GM19351 (cell line): ENCODE results near the gene TUBB2A.
"Not testable (repeated sequence)": the region's sequence is repeated elsewhere in the genome, so short reads cannot be mapped to it uniquely, and the experiment has no call there.

Experiments used
- ATAC-seq: cut with Tn5 transposase; IDR thresholded peaks from one replicate; pipeline ENCODE4 v1.9.1; 2021; ENCODE audit warnings: mild to moderate bottlenecking, moderate library complexity; ENCODE audit not compliant: unreplicated experiment

TUBB2A gene

GRCh38 chr6:3156184-3157130 lies 887 bp downstream of the TUBB2A start:
- not testable (repeated sequence) for ATAC-seq

DNA sequence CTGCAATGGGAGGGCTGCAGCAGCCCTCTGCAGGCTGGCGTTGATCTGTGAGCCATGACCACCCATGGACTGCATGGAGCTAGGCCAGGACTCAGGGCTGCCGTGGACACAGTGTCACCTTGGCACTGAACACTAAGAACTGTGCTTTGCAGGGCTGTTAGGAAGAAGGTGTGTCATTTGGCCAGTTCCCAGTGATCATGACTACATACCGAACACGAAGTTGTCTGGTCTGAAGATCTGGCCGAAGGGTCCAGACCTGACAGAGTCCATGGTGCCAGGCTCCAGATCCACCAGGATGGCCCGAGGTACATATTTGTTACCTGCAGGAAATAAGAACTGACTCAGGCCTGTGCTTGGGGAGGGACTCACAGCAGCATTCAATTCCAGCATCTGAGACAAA lies 1.9 kb downstream of the TUBB2A start:
- ATAC-seq: not testable (repeated sequence)

DNA sequence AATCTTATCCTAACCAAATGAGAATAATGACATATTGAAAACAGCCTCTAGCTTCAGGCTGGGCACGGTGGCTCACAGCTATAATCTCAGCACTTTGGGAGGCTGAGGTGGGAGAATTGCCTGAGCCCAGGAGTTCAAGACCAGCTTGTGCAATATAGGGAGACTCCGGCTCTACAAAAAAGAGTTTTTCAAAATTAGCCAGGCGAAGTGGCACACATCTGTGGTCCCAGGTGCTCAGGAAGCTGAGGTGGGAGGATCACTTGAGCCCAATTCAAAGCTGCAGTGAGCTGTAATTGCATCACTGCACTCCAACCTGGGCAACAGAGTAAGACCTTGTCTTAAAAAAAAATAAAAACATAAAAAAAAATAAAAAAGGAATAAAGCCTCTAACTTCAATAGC lies 4.7 kb downstream of the TUBB2A start:
- no peak for ATAC-seq

DNA sequence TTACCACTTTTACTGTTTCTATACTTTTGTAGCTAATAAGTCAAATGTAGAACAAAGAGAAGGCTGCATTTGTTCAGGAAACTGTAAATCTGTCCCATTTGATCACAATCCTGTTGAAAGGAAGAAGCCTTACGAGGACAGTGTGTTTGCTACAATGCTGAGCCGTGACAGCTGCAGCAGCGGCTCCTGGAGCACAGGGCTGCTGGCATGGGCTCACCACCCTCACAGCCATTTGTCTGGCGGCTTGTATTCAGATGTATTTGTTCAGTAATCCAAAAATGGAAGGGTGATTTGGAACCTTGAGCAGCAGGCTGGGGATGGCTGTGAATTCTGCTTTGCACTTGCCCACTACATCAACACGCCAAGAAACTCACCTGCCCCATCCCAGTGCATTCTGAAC lies 5.7 kb downstream of the TUBB2A start:
- ATAC-seq: no peak

DNA sequence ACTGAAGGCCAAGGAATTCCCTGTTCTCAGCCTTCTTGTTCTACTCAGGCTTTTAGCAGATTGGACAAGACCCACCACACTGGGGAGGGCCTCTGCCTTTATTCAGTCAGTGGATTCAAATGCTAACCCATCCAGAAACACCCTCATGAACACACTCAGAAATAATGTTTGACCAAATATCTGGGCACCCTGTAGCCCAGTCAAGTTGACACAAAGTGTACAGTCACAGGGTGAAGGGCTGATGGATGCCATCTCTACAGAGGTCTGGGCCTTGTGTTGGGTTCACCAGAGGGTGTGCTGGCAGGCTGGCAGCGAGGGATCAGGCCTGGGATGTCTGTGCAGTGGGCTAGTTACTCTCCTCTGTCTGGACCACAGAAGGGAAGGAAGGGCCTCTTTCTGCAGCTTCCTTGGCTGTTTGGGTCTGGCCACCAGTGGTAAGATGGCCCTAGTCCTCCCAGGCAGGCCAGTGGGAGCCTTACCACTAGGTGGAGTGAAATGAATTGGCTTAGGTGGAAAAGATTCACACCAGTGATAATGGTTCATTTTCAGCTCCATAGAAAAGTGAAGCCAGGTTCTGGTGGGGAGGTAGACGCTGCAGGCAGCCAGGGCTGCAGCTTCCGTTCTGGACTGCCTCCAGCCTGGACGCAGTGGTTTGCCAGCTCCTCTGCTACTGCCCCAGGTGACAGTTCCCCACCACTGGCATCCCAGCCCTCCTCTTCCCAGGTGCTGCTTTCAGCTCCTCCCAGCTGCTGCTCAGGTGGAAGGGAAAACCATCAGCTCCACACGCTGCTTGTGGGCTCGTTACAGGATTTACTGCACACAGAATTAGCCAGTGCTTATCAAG lies 9.2 kb downstream of the TUBB2A start:
- ATAC-seq: no peak

- ATAC-seq: no peak
These were observed 12.8 kb downstream of the TUBB2A start for GRCh38 chr6:3144571-3144970.

DNA sequence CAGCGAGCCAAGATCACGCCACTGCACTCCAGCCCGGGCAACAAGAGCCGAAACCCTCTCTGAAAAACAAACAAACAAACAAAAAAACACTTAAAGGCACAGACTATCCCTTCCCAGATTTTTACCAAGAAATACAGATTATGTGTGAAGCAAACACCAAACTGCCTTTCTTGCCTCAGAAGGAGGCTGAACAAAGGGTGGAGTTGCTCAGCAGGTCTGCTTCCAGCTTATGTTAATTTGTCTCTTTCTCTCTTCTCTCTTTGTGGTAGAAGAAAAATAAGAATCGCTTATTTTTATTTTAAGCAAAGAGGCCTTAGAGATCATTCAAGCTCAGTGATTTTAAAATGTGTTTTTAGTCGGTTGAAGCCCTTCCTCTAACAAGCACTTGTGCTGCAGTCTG lies 14.2 kb downstream of the TUBB2A start:
- ATAC-seq: no peak

DNA sequence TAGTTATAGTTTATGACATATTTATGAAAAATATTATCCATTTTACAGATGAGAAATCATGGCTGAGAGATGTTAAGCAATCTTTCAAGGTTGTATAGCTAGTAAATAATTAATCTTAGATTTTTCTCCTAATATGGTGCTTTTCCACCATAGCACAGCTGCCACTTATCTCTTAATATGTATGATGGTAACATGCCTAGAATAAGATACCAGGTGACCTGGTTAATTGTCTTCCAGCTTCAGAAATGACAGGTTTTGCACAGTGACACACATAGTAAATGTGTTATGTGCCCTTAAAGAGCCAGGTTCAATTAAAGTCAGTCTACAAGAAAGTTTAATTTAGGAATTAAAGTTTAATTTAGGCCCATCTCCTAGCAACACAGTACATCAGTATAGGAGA lies 14.8 kb downstream of the TUBB2A start:
- no peak for ATAC-seq

DNA sequence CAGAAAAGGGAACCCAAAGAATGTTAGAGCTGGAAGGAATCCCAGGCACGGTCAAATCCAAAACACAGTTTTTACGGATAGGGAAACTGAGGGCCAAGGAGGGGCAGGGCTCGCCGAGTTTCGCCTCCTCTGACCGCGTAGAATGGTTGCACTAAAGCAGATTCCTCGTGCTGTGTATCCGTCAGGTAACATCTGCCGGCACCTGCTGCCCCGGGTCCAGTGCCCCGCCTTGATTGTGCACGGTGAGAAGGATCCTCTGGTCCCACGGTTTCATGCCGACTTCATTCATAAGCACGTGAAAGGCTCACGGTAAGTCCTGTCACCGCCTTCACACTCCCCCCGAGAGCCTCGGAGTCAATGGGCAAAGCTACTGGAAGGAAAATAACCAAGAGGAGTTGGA lies 17.1 kb downstream of the TUBB2A start:
- no peak for ATAC-seq

GRCh38 chr6:3139090-3139903 lies 18.0 kb downstream of the TUBB2A start:
- ATAC-seq: no peak

DNA sequence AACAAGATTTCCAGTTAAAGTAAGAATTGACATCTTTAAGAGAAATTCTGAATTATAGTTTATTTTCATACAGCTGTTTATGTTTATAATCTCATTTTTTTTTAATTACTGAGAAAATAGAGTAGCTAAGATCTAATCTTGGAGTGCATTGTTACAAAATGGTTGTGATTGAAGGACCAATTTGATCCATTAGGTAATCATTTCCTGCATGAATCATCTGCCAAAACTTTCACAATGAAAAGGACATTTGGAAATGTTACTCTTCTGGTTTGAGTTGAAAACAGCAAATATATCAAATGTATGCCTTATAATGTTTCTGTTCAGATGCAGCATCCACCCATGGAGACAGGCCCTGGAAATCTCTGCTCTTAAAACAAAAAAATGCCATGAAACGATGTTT lies 19.0 kb downstream of the TUBB2A start:
- no peak for ATAC-seq

- not testable (repeated sequence) for ATAC-seq
These were observed 19.5 kb downstream of the TUBB2A start for GRCh38 chr6:3137873-3138272.

DNA sequence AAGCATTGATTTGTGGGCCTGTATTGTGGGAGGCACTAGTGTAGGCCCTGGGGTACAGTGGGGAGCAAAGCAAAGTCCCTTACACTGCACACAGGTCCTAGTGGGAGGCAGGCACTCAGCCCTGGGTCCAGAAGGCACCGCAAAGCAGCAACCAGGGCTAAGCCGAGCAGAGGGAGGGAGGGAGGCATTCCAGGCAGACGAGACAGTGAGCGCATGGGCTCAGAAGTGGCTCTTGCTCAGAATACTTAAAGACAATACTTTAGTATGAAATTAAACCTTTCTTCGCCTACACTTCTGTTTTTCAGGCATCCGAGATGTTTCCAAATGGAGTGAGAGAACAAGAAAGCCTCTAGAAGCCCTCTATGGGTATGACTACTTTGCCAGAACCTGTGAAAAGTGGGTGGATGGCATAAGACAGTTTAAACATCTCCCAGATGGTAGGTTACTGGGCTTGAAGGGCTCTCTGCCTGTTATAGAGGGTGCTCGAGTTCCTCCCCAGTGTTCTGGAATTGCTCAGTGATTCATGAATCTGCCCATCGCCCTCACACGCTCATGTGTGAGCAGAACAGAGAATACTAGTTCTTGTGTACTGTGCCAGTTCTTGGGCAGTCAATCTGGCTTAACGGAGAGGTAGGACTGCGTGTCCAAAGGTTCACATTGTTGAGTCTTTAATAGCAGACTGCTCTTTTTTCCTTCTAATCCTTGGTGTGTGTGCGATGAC lies 20.1 kb downstream of the TUBB2A start:
- no peak for ATAC-seq

DNA sequence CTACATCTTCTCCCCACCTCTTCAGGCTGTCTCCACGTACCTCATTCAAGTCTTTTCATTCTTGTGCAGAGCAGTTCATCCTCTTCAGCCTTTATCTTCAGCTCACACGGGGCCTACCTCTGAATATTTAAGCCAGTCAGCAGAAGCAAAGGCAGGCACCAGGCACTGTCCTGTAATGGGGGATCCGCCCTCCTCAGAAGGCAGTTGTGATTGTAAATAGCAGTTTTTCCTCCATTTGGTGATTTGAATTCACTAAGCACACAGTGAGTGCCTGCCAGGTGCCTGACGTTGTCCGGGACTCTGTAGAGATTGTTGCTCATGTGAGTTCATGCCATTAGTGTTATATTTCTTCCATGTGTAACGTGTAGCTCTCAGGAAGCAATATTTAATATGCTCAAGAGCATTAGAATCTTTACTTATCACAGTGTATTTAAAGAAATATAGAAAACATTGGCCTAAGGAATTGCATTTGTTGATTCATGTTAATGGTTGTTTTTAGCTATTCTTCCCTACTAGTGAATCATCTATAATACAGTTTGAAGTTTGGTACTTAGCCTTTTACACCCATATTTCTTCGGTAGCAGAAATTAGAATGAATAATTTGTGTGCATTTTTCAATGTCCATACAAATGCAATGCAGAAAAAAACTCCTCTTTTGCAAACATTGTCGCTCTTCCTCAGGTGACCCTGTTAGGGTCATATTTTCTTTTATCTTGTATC lies 20.9 kb downstream of the TUBB2A start:
- no peak for ATAC-seq

- ATAC-seq: no peak
These were observed 21.6 kb downstream of the TUBB2A start for GRCh38 chr6:3135668-3136291.

GRCh38 chr6:3133515-3133914 lies 23.8 kb downstream of the TUBB2A start:
- ATAC-seq: no peak

- ATAC-seq: no peak
These were observed 25.6 kb downstream of the TUBB2A start for GRCh38 chr6:3131695-3132094.

DNA sequence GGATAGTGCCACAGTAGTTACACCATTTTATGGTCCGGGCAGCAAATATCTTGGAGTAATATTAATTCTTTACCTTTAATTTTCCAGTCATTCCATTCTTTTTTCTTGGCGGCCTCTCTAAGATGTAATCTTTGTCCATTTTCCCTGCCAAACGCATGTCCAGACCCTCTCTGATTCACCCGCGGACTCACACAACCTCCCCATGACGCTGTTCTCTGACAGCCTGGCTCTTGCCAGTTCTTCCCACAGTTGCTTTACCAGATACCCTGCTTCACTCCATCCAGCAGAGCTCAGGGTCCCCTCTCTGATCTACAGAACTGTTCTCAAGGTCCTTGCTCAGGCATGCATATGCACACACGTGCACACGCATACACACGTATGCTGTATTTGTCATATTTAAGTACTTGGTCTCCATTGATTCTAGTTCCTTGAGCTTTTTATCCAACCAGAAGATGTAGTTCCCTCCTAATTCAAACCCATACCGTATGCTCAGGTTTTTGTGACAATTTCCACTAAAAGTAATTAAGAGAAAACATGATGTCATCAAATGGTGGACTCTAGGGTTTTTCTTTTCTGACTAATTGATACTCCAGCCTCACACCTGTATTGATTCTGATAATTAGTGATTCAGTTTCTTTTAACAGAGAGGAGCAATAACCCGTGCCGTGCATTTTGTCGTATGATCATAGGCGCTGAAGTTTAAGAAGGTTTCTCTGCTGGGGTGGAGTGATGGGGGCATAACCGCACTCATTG lies 28.8 kb downstream of the TUBB2A start:
- no peak for ATAC-seq

DNA sequence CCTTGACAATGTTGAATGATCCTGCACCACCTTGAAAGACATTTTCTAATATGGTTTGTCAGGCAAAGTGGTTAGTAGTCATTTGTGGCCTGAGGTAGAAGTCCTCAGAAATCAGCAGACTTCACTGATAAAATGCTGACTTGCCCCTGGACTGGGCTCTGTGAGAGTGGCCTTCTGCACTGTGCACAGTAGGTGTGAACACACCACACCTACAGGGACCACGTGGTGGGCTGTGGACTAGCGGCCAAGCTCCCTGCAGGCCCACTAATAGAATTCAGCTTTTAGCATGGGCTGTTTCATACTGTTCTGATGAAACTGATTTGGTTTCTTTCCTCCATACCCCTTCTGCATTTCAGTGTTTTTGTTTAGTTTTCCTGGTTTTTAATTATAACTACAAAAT lies 31.5 kb downstream of the TUBB2A start:
- ATAC-seq: no peak
